PC-9 (cell line): ENCODE data around the gene LRRC56.

Experiments used
- CTCF ChIP-seq: fragments of 200-600 bp; sonication (generic); conservative IDR thresholded peaks from 2 replicates; pipeline ENCODE4 v1.6.1; 2017; ENCODE audit warnings: mixed run types, antibody characterized with exemption, mild to moderate bottlenecking, moderate library complexity
- EZH2 ChIP-seq: fragments of 200-600 bp; sonication (generic); IDR thresholded peaks from 2 replicates; pipeline ENCODE4 v1.8.0; 2017; ENCODE audit warnings: antibody characterized with exemption, low read depth

- TF ChIP-seq CTCF = no peak
- TF ChIP-seq EZH2 = no peak
Measured at GRCh38 chr11:491358-491757, 46.0 kb upstream of the LRRC56 start.
